GM23338 (cell line): ENCODE measurements around the gene SIDT2. TPM values are rescaled to one million over a fixed set of nuclear protein-coding genes. Genes with fewer than 3 reads are reported as not detected.

ENCODE experiments used
- ATAC-seq: fragments of 200-7000 bp; cut with Tn5 transposase; 3 replicates; pipeline ENCODE4 v1.9.1; 2020
- DNase-seq: peaks from one replicate; pipeline ENCODE4 v3.0.0-alpha.2; 2015; ENCODE audit warnings: low spot score
- H2AFZ ChIP-seq: fragments of 200-600 bp; sonication (generic); 2 replicates; pipeline ENCODE4 v1.8.0; 2016; ENCODE audit warnings: antibody characterized with exemption, mild to moderate bottlenecking, moderate library complexity
- H3F3A ChIP-seq: fragments of 200-600 bp; sonication (generic); replicated peaks from 2 replicates; pipeline ENCODE4 v1.8.0; 2017; ENCODE audit warnings: antibody characterized with exemption, mixed run types, low read depth
- H3K27ac ChIP-seq: fragments of 200-600 bp; sonication (generic); 2 replicates; pipeline ENCODE4 v1.6.1; 2016; ENCODE audit warnings: low read depth
- H3K27me3 ChIP-seq: fragments of 200-600 bp; sonication (generic); 2 replicates; pipeline ENCODE4 v1.8.0; 2016; ENCODE audit warnings: mild to moderate bottlenecking, mixed run types, moderate library complexity; ENCODE audit not compliant: insufficient read depth
- H3K36me3 ChIP-seq: fragments of 200-600 bp; sonication (generic); 2 replicates; pipeline ENCODE4 v1.8.0; 2016; ENCODE audit warnings: mild to moderate bottlenecking; ENCODE audit not compliant: insufficient read depth
- H3K4me1 ChIP-seq: fragments of 200-600 bp; sonication (generic); 2 replicates; pipeline ENCODE4 v1.8.0; 2016; ENCODE audit warnings: mild to moderate bottlenecking, moderate library complexity; ENCODE audit not compliant: insufficient read depth
- H3K4me2 ChIP-seq: fragments of 200-600 bp; sonication (generic); 2 replicates; pipeline ENCODE4 v1.7.1; 2017; ENCODE audit warnings: mixed run types
- H3K4me3 ChIP-seq: fragments of 200-600 bp; sonication (generic); 2 replicates; pipeline ENCODE4 v1.6.1; 2016; ENCODE audit warnings: mixed run types
- H3K79me2 ChIP-seq: fragments of 200-600 bp; sonication (generic); replicated peaks from 2 replicates; pipeline ENCODE4 v1.8.0; 2017; ENCODE audit warnings: mild to moderate bottlenecking; ENCODE audit not compliant: insufficient read depth
- H3K9me2 ChIP-seq: fragments of 200-600 bp; sonication (generic); 2 replicates; pipeline ENCODE4 v1.8.0; 2017; ENCODE audit not compliant: insufficient read depth
- H4K20me1 ChIP-seq: fragments of 200-600 bp; sonication (generic); replicated peaks from 2 replicates; pipeline ENCODE4 v1.8.0; 2017; ENCODE audit warnings: mild to moderate bottlenecking; ENCODE audit not compliant: insufficient read depth
- H3K27ac Mint-ChIP-seq: 2 replicates; pipeline ENCODE4 v1.8.0; 2020; ENCODE audit warnings: inconsistent platforms, mild to moderate bottlenecking, moderate library complexity, mixed read lengths
- H3K27me3 Mint-ChIP-seq: 3 replicates; pipeline ENCODE4 v1.8.0; 2022; ENCODE audit warnings: low read depth, mild to moderate bottlenecking, moderate library complexity, mixed read lengths, inconsistent platforms; ENCODE audit not compliant: insufficient read depth, poor library complexity
- H3K36me3 Mint-ChIP-seq: 3 replicates; pipeline ENCODE4 v1.8.0; 2021; ENCODE audit warnings: low read depth, mild to moderate bottlenecking, inconsistent platforms, moderate library complexity, mixed read lengths
- H3K4me1 Mint-ChIP-seq: 3 replicates; pipeline ENCODE4 v1.8.0; 2020; ENCODE audit warnings: mild to moderate bottlenecking, inconsistent platforms, mixed read lengths
- H3K4me3 Mint-ChIP-seq: 3 replicates; pipeline ENCODE4 v1.8.0; 2021; ENCODE audit warnings: moderate library complexity, mild to moderate bottlenecking, inconsistent platforms, mixed read lengths
- H3K9me3 Mint-ChIP-seq: 3 replicates; pipeline ENCODE4 v1.8.0; 2020; ENCODE audit warnings: moderate library complexity, mild to moderate bottlenecking, inconsistent platforms, mixed read lengths
- CREB1 ChIP-seq: fragments of 250-450 bp; sonication (Bioruptor Pico); IDR thresholded peaks from 2 replicates; pipeline ENCODE4 v1.5.0; 2020; ENCODE audit warnings: low read depth, mild to moderate bottlenecking, moderate library complexity
- EZH2 ChIP-seq: fragments of 200-600 bp; sonication (generic); IDR thresholded peaks from one replicate; pipeline ENCODE4 v1.8.0; 2017; ENCODE audit warnings: antibody characterized with exemption, mild to moderate bottlenecking, low read depth; ENCODE audit not compliant: unreplicated experiment
- EZH2phosphoT487 ChIP-seq: fragments of 200-600 bp; sonication (generic); IDR thresholded peaks from one replicate; pipeline ENCODE4 v1.8.1; 2018; ENCODE audit warnings: antibody characterized with exemption; ENCODE audit not compliant: unreplicated experiment
- JUNB ChIP-seq: IDR thresholded peaks from one replicate; pipeline ENCODE4 v1.6.1; 2016; ENCODE audit warnings: antibody characterized with exemption; ENCODE audit not compliant: unreplicated experiment
- NANOG ChIP-seq: IDR thresholded peaks from 2 replicates; pipeline ENCODE4 v1.6.1; 2016; ENCODE audit warnings: antibody characterized with exemption, borderline replicate concordance
- POLR2AphosphoS5 ChIP-seq: IDR thresholded peaks from 2 replicates; pipeline ENCODE4 v1.6.1; 2016; ENCODE audit warnings: antibody characterized with exemption, low read depth
- STAT1 ChIP-seq: IDR thresholded peaks from one replicate; pipeline ENCODE4 v1.6.1; 2016; ENCODE audit warnings: antibody characterized with exemption; ENCODE audit not compliant: unreplicated experiment
- ZNF114 ChIP-seq: fragments of 250-450 bp; sonication (Bioruptor Pico); IDR thresholded peaks from 2 replicates; pipeline ENCODE4 v1.5.0; 2020; ENCODE audit warnings: mild to moderate bottlenecking, moderate library complexity
- ZNF331 ChIP-seq: fragments of 250-450 bp; sonication (Bioruptor Pico); IDR thresholded peaks from 2 replicates; pipeline ENCODE4 v1.5.0; 2020; ENCODE audit warnings: low read depth, mild to moderate bottlenecking, moderate library complexity
- polyA plus RNA-seq: library from polyadenylated mRNA; unstranded; fragments of >200 nt; fragmentation: Nextera tagmentation; extraction: Ambion mirVana; gene quantifications from 2 replicates; pipeline ENCODE4 v1.2.1, GENCODE V29; 2016
- total RNA-seq: library from RNA; depleted of rRNA; stranded (reverse); fragments of >200 nt; shearing (Covaris generic); gene quantifications from 2 replicates; pipeline ENCODE4 v1.2.3, GENCODE V29; 2014
- TF ChIP-seq, protein P1 (sequence below), 2 experiments: fragments of 200-600 bp in 1 of 2; sonication (generic) in 1 of 2; conservative IDR thresholded peaks; 2 replicates each; pipeline versions ENCODE4 v1.5.1 to v1.6.1; 2016 to 2017; ENCODE audit warnings: antibody characterized with exemption in 2 of 2, low read depth in 2 of 2, mild to moderate bottlenecking in 2 of 2, moderate library complexity in 1 of 2
- TF ChIP-seq, protein P2 (sequence below): IDR thresholded peaks from one replicate; pipeline ENCODE4 v1.6.1; 2018; ENCODE audit warnings: antibody characterized with exemption; ENCODE audit not compliant: unreplicated experiment
- TF ChIP-seq, protein P3 (sequence below): IDR thresholded peaks from 2 replicates; pipeline ENCODE4 v1.6.1; 2016; ENCODE audit warnings: antibody characterized with exemption

SIDT2 gene
- total and polyA plus RNA-seq, 2 experiments from 2014 or later: 7.5 to 12.1 TPM

DNA sequence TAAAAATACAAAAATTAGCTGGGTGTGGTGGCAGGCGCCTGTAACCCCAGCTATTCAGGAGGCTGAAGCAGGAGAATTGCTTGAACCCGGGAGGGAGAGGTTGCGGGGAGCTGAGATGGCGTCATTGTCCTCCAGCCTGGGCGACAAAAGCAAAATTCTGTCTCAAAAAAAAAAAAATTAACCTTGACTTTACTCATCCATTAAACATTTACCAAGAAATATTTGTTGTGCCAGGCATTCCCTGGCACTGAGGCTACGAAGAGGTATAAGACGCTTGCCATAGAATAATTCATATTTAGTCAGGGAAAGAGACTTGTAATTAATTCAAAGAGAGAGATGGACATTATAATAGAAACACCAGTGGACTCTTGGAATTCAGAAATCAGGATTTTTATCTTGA, 47.7 kb upstream of the SIDT2 start (continued):
- TF ChIP-seq, protein P1, sequence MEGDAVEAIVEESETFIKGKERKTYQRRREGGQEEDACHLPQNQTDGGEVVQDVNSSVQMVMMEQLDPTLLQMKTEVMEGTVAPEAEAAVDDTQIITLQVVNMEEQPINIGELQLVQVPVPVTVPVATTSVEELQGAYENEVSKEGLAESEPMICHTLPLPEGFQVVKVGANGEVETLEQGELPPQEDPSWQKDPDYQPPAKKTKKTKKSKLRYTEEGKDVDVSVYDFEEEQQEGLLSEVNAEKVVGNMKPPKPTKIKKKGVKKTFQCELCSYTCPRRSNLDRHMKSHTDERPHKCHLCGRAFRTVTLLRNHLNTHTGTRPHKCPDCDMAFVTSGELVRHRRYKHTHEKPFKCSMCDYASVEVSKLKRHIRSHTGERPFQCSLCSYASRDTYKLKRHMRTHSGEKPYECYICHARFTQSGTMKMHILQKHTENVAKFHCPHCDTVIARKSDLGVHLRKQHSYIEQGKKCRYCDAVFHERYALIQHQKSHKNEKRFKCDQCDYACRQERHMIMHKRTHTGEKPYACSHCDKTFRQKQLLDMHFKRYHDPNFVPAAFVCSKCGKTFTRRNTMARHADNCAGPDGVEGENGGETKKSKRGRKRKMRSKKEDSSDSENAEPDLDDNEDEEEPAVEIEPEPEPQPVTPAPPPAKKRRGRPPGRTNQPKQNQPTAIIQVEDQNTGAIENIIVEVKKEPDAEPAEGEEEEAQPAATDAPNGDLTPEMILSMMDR (conservative IDR thresholded peaks at IDR 0.05; ENCODE audit: low read depth in 2 of 2): no peak
- TF ChIP-seq STAT1: no peak
- TF ChIP-seq, protein P2, sequence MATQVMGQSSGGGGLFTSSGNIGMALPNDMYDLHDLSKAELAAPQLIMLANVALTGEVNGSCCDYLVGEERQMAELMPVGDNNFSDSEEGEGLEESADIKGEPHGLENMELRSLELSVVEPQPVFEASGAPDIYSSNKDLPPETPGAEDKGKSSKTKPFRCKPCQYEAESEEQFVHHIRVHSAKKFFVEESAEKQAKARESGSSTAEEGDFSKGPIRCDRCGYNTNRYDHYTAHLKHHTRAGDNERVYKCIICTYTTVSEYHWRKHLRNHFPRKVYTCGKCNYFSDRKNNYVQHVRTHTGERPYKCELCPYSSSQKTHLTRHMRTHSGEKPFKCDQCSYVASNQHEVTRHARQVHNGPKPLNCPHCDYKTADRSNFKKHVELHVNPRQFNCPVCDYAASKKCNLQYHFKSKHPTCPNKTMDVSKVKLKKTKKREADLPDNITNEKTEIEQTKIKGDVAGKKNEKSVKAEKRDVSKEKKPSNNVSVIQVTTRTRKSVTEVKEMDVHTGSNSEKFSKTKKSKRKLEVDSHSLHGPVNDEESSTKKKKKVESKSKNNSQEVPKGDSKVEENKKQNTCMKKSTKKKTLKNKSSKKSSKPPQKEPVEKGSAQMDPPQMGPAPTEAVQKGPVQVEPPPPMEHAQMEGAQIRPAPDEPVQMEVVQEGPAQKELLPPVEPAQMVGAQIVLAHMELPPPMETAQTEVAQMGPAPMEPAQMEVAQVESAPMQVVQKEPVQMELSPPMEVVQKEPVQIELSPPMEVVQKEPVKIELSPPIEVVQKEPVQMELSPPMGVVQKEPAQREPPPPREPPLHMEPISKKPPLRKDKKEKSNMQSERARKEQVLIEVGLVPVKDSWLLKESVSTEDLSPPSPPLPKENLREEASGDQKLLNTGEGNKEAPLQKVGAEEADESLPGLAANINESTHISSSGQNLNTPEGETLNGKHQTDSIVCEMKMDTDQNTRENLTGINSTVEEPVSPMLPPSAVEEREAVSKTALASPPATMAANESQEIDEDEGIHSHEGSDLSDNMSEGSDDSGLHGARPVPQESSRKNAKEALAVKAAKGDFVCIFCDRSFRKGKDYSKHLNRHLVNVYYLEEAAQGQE: no peak

DNA sequence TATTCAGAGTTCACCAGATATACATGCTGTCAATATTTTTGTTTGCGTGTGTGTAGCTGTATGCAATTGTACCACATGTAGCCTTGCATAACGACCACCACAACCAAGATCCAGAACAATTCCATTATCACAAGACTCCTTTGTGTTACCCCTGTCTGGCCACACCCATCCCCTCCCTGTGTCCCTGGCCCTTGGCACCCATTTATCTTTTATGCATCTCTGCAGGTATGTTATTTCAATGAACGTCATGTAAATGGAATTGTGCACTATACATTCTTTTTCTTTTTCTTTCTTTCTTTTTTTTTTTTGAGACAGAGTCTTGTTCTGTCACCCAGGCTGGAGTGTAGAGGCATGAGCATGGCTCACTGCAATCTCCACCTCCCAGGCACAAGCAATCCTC, 44.1 kb upstream of the SIDT2 start:
- H3F3A ChIP-seq: no peaks in the 10 kb centered on the region
- H3K4me3 Mint-ChIP-seq: no peak overlapping the region
- H3K79me2 ChIP-seq: no peaks in the 10 kb centered on the region
- no peak overlapping the region for H3K4me3 ChIP-seq
- H4K20me1 ChIP-seq: no peaks in the 10 kb centered on the region
- no peaks in the 10 kb centered on the region for H3K27me3 ChIP-seq
- H3K4me1 ChIP-seq: no peaks in the 10 kb centered on the region
- no peak overlapping the region for H2AFZ ChIP-seq
- peaks cover 2% of the 10 kb centered on the region for H3K27me3 Mint-ChIP-seq
- no peak for ATAC-seq
- no peak overlapping the region for H3K27ac ChIP-seq
- H3K36me3 Mint-ChIP-seq: no peaks in the 10 kb centered on the region
- peaks cover 3% of the 10 kb centered on the region; the same call in 2 of the 3 replicates for H3K4me1 Mint-ChIP-seq
- DNase-seq: no peak
- no peak overlapping the region for H3K4me2 ChIP-seq
- H3K27ac Mint-ChIP-seq: no peak overlapping the region
- no peaks in the 10 kb centered on the region for H3K9me2 ChIP-seq
- no peaks in the 10 kb centered on the region for H3K9me3 Mint-ChIP-seq
- no peaks in the 10 kb centered on the region for H3K36me3 ChIP-seq
- TF ChIP-seq POLR2AphosphoS5 (no peak), STAT1 (no peak), CREB1 (CRISPR knock-in tag) (no peak), JUNB (no peak), NANOG (no peak), ZNF331 (no peak), EZH2phosphoT487 (no peak), ZNF114 (CRISPR knock-in tag) (no peak), EZH2 (no peak)
- TF ChIP-seq, protein P1 (conservative IDR thresholded peaks at IDR 0.05; ENCODE audit: low read depth in 2 of 2): no peak
- TF ChIP-seq, protein P3, sequence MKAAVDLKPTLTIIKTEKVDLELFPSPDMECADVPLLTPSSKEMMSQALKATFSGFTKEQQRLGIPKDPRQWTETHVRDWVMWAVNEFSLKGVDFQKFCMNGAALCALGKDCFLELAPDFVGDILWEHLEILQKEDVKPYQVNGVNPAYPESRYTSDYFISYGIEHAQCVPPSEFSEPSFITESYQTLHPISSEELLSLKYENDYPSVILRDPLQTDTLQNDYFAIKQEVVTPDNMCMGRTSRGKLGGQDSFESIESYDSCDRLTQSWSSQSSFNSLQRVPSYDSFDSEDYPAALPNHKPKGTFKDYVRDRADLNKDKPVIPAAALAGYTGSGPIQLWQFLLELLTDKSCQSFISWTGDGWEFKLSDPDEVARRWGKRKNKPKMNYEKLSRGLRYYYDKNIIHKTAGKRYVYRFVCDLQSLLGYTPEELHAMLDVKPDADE: no peak
- TF ChIP-seq, protein P2: no peak
